ENCODE results near the gene PARD3.

- TF ChIP-seq CTCF (IDR thresholded peaks at IDR 0.05; ENCODE audit: poor library complexity, severe bottlenecking) (no peak), EZH2 (IDR thresholded peaks at IDR 0.05; ENCODE audit: borderline replicate concordance, insufficient read depth, low read length, poor library complexity, severe bottlenecking) (no peak), MXI1 (conservative IDR thresholded peaks at IDR 0.05; ENCODE audit: poor library complexity, severe bottlenecking) (no peak), REST (IDR thresholded peaks at IDR 0.05; ENCODE audit: borderline replicate concordance) (no peak), EP300 (conservative IDR thresholded peaks at IDR 0.05; ENCODE audit: poor library complexity, severe bottlenecking) (no peak), TAF1 (IDR thresholded peaks at IDR 0.05; ENCODE audit: low read depth) (no peak), SMC3 (conservative IDR thresholded peaks at IDR 0.05; ENCODE audit: poor library complexity) (no peak)
These were observed 659.3 kb downstream of the PARD3 start for GRCh38 chr10:34155812-34156211.
